HepG2 (cell line): Measurements from ENCODE around the gene SFT2D1. TPM values are rescaled to one million over a fixed set of nuclear protein-coding genes. Genes with fewer than 3 reads are reported as not detected.

Experiments used
- BCL6 ChIP-seq: IDR thresholded peaks from 2 replicates; pipeline ENCODE4 v1.6.1; 2016; ENCODE audit warnings: missing genetic modification reagents, missing compliant biosample characterization
- CENPT ChIP-seq: sonication (generic); formaldehyde crosslinking; IDR thresholded peaks from 2 replicates; pipeline ENCODE4 v1.8.0; 2022; ENCODE audit warnings: low read depth, mild to moderate bottlenecking, moderate library complexity, missing genetic modification reagents
- FOXK1 ChIP-seq: sonication (generic); formaldehyde crosslinking; IDR thresholded peaks from 2 replicates; pipeline ENCODE4 v1.4.0; 2020; ENCODE audit warnings: low read depth, missing genetic modification reagents, borderline replicate concordance
- GATAD1 ChIP-seq: IDR thresholded peaks from 2 replicates; pipeline ENCODE4 v1.6.1; 2016; ENCODE audit warnings: missing genetic modification reagents, missing compliant biosample characterization
- IKZF1 ChIP-seq: fragments of 450-650 bp; IDR thresholded peaks from 2 replicates; pipeline ENCODE4 v1.7.1; 2016
- KAT8 ChIP-seq: IDR thresholded peaks from 2 replicates; pipeline ENCODE4 v1.6.1; 2016; ENCODE audit warnings: missing genetic modification reagents, missing compliant biosample characterization
- KDM2A ChIP-seq: sonication (generic); formaldehyde crosslinking; IDR thresholded peaks from 2 replicates; pipeline ENCODE4 v1.4.0; 2020; ENCODE audit warnings: low read depth, missing genetic modification reagents, borderline replicate concordance
- LCORL ChIP-seq, 2 experiments: fragments of 450-650 bp in 1 of 2; sonication (generic) in 1 of 2; formaldehyde crosslinking in 1 of 2; IDR thresholded peaks; 2 replicates each; pipeline versions ENCODE4 v1.5.0 to v1.6.1; 2017 to 2020; ENCODE audit warnings: antibody characterized with exemption in 1 of 2, missing genetic modification reagents in 1 of 2
- MEIS2 ChIP-seq: sonication (generic); formaldehyde crosslinking; IDR thresholded peaks from 2 replicates; pipeline ENCODE4 v1.9.0; 2021; ENCODE audit warnings: mild to moderate bottlenecking, missing genetic modification reagents
- MTF1 ChIP-seq: sonication (generic); formaldehyde crosslinking; IDR thresholded peaks from 2 replicates; pipeline ENCODE4 v1.5.0; 2020; ENCODE audit warnings: missing genetic modification reagents
- NCOA1 ChIP-seq: sonication (generic); formaldehyde crosslinking; IDR thresholded peaks from 2 replicates; pipeline ENCODE4 v1.9.0; 2021; ENCODE audit warnings: missing genetic modification reagents
- NCOR1 ChIP-seq: fragments of 200-600 bp; sonication (generic); IDR thresholded peaks from 2 replicates; pipeline ENCODE4 v1.7.0; 2017; ENCODE audit warnings: antibody characterized with exemption, low read length, borderline replicate concordance
- PHF21A ChIP-seq: sonication (generic); formaldehyde crosslinking; IDR thresholded peaks from 2 replicates; pipeline ENCODE4 v1.5.0; 2020; ENCODE audit warnings: mild to moderate bottlenecking, missing genetic modification reagents
- RFX3 ChIP-seq: IDR thresholded peaks from 2 replicates; pipeline ENCODE4 v1.6.1; 2016; ENCODE audit warnings: missing biosample characterization, missing genetic modification reagents
- SSRP1 ChIP-seq: IDR thresholded peaks from 2 replicates; pipeline ENCODE4 v1.6.1; 2016; ENCODE audit warnings: control low read depth
- TRIM24 ChIP-seq: sonication (generic); formaldehyde crosslinking; IDR thresholded peaks from 2 replicates; pipeline ENCODE4 v1.8.0; 2022; ENCODE audit warnings: mild to moderate bottlenecking, missing genetic modification reagents
- ZNF253 ChIP-seq: sonication (generic); formaldehyde crosslinking; IDR thresholded peaks from 2 replicates; pipeline ENCODE4 v1.8.0; 2022; ENCODE audit warnings: mild to moderate bottlenecking, missing genetic modification reagents, borderline replicate concordance
- ZNF557 ChIP-seq: sonication (generic); formaldehyde crosslinking; IDR thresholded peaks from 2 replicates; pipeline ENCODE4 v1.4.0; 2020; ENCODE audit warnings: missing genetic modification reagents
- ZNF607 ChIP-seq: sonication (generic); formaldehyde crosslinking; IDR thresholded peaks from 2 replicates; pipeline ENCODE4 v1.5.1; 2020; ENCODE audit warnings: missing genetic modification reagents, mild to moderate bottlenecking, borderline replicate concordance
- ZNF616 ChIP-seq: sonication (generic); formaldehyde crosslinking; IDR thresholded peaks from 2 replicates; pipeline ENCODE4 v1.5.0; 2020; ENCODE audit warnings: low read depth, mild to moderate bottlenecking, missing genetic modification reagents
- polyA plus RNA-seq, 8 experiments: library from polyadenylated mRNA; depleted of rRNA in 3 of 8; stranded (reverse) in 7 of 8; unstranded in 1 of 8; fragments of >200 nt; fragmentation: Illumina TruSeq in 4 of 8; extraction: Trizol in 4 of 8; gene quantifications; 2 replicates each; pipeline versions ENCODE4 v1.2.1 to v1.2.3, GENCODE V29; 2011 to 2016; ENCODE audit warnings: low read depth in 4 of 8, missing spikeins in 1 of 8, mixed read lengths in 1 of 8; ENCODE audit not compliant: insufficient read depth in 1 of 8
- total RNA-seq, 5 experiments: library from RNA; depleted of rRNA; stranded (reverse); fragments of >200 nt; fragmentation: Illumina TruSeq; extraction: Trizol; gene quantifications; 2 replicates each; pipeline ENCODE4 v1.2.3, GENCODE V29; 2016; ENCODE audit warnings: low read depth in 1 of 5
- TF ChIP-seq, protein P1 (sequence below): sonication (generic); formaldehyde crosslinking; conservative IDR thresholded peaks from 2 replicates; pipeline ENCODE4 v1.5.0; 2020; ENCODE audit warnings: missing genetic modification reagents
- TF ChIP-seq, protein P2 (sequence below): sonication (generic); formaldehyde crosslinking; IDR thresholded peaks from 2 replicates; pipeline ENCODE4 v1.5.0; 2020; ENCODE audit warnings: mild to moderate bottlenecking, missing genetic modification reagents, moderate library complexity
- TF ChIP-seq, protein P3 (sequence below): IDR thresholded peaks from 2 replicates; pipeline ENCODE4 v1.6.1; 2016; ENCODE audit warnings: low read depth, control low read depth

Gene SFT2D1
- total and polyA plus RNA-seq, 2 of the 13 experiments (the other 11 are each of a cell fraction or from before 2014, with no cell fraction given) = 115 to 147 TPM

DNA sequence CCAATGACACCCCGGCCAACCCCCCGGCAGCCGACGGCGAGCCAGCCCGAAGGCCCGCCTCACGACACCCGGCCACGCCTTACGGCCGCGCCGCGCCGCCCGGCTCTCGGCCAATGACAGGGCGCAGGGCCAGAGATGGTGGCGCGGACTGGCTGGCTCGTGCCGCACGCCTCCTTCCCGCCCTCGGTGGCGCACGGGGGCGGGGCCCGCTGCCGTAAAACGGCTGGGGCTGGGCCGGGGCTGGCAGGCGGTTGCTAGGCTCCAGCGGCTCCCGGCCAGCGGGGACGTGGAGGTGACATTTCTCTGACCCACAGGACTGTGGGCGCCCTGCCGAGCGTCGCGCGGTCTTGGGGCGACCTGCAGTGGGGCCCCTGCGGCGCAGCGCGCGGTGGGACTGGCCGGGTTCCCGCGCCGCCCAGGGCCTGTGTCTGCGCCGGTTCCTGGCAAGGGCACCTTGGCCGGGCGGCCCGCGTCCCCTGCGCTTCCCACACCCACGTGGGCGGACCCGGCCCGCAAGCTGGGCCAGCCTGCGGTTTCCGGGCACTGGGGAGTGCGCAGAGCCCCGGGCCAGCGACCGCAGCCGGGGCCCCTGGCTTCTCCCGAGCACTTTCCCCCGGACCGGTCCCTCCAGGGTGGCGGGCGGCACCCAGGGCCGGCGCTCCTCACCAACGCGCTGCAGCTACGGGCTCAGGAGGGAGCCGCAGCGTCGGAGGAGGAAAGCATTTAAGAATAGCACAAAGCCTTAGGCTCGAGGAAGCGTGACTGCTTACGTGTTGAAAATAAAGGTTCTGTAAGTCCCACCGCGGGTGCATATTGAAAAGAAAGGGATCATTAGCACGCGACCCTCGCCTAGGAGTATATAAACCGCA is 40.8 kb upstream of the SFT2D1 start, which contains the start of gene MPC1 (continued):
- TF ChIP-seq, protein P1, sequence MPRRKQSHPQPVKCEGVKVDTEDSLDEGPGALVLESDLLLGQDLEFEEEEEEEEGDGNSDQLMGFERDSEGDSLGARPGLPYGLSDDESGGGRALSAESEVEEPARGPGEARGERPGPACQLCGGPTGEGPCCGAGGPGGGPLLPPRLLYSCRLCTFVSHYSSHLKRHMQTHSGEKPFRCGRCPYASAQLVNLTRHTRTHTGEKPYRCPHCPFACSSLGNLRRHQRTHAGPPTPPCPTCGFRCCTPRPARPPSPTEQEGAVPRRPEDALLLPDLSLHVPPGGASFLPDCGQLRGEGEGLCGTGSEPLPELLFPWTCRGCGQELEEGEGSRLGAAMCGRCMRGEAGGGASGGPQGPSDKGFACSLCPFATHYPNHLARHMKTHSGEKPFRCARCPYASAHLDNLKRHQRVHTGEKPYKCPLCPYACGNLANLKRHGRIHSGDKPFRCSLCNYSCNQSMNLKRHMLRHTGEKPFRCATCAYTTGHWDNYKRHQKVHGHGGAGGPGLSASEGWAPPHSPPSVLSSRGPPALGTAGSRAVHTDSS (CRISPR knock-in tag) = 0 out of 2 replicates have a peak, but pooled peaks have one; percentile 64
- TF ChIP-seq, protein P2, sequence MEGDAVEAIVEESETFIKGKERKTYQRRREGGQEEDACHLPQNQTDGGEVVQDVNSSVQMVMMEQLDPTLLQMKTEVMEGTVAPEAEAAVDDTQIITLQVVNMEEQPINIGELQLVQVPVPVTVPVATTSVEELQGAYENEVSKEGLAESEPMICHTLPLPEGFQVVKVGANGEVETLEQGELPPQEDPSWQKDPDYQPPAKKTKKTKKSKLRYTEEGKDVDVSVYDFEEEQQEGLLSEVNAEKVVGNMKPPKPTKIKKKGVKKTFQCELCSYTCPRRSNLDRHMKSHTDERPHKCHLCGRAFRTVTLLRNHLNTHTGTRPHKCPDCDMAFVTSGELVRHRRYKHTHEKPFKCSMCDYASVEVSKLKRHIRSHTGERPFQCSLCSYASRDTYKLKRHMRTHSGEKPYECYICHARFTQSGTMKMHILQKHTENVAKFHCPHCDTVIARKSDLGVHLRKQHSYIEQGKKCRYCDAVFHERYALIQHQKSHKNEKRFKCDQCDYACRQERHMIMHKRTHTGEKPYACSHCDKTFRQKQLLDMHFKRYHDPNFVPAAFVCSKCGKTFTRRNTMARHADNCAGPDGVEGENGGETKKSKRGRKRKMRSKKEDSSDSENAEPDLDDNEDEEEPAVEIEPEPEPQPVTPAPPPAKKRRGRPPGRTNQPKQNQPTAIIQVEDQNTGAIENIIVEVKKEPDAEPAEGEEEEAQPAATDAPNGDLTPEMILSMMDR (CRISPR knock-in tag) = peak; percentile 16
- peak; percentile 76 for TF ChIP-seq KAT8 (CRISPR knock-in tag)
- TF ChIP-seq ZNF616 (CRISPR knock-in tag) = no peak; the same call in 1 of the 2 replicates
- TF ChIP-seq, protein P3, sequence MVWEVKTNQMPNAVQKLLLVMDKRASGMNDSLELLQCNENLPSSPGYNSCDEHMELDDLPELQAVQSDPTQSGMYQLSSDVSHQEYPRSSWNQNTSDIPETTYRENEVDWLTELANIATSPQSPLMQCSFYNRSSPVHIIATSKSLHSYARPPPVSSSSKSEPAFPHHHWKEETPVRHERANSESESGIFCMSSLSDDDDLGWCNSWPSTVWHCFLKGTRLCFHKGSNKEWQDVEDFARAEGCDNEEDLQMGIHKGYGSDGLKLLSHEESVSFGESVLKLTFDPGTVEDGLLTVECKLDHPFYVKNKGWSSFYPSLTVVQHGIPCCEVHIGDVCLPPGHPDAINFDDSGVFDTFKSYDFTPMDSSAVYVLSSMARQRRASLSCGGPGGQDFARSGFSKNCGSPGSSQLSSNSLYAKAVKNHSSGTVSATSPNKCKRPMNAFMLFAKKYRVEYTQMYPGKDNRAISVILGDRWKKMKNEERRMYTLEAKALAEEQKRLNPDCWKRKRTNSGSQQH (CRISPR knock-in tag) = peak; percentile 8
- TF ChIP-seq TRIM24 (CRISPR knock-in tag) = no peak
- TF ChIP-seq NCOA1 (CRISPR knock-in tag) = no peak
- peak; percentile 89; the same call in 1 of the 2 replicates for TF ChIP-seq CENPT
- no peak for TF ChIP-seq NCOR1
- no peak; the same call in 1 of the 2 replicates for TF ChIP-seq SSRP1 (CRISPR knock-in tag)
- TF ChIP-seq PHF21A = peak; percentile 85
- peak; percentile 73 for TF ChIP-seq RFX3 (CRISPR knock-in tag)
- no peak for TF ChIP-seq IKZF1
- no peak for TF ChIP-seq ZNF557
- peak; percentile 60 for TF ChIP-seq ZNF607 (CRISPR knock-in tag)
- peak; percentile 44; the same call in 1 of the 2 replicates for TF ChIP-seq FOXK1 (CRISPR knock-in tag)
- peak; percentile 89 for TF ChIP-seq GATAD1 (CRISPR knock-in tag)
- peak; percentile 91 for TF ChIP-seq MEIS2 (CRISPR knock-in tag)
- TF ChIP-seq MTF1 (CRISPR knock-in tag) = peak; percentile 60; the same call in 1 of the 2 replicates
- TF ChIP-seq BCL6 (CRISPR knock-in tag) = no peak; the same call in 1 of the 2 replicates
- no peak for TF ChIP-seq LCORL (IDR thresholded peaks at IDR 0.05)
- 0 out of 2 replicates have a peak, but pooled peaks have one; percentile 16 for TF ChIP-seq LCORL (CRISPR knock-in tag; IDR thresholded peaks at IDR 0.05)
- TF ChIP-seq KDM2A (CRISPR knock-in tag) = peak; percentile 72; the same call in 1 of the 2 replicates
- TF ChIP-seq ZNF253 = peak; percentile 73; the same call in 1 of the 2 replicates
